Measurements from ENCODE around the gene INTS4.
"Not testable (repeated sequence)": the region's sequence is repeated elsewhere in the genome, so short reads cannot be mapped to it uniquely, and the experiment has no call there.

Gene INTS4

GRCh38 chr11:77917713-77918112 lies 76.8 kb downstream of the INTS4 start:
- H3K4me3 ChIP-seq (ENCODE audit: control insufficient read depth in 1 of 7, extremely low read depth in 1 of 7, insufficient read depth in 4 of 7, low read depth in 2 of 7, low read length in 6 of 7); H3K36me3 ChIP-seq (ENCODE audit: control insufficient read depth in 4 of 4, insufficient read depth in 4 of 4, low read length in 3 of 4); DNase-seq; H3K9me3 ChIP-seq (ENCODE audit: control extremely low read depth in 1 of 5, control insufficient read depth in 4 of 5, insufficient read depth in 2 of 5, low read depth in 1 of 5, low read length in 4 of 5); CTCF ChIA-PET; H3K27ac ChIP-seq (ENCODE audit: insufficient read depth in 1 of 2, low read depth in 1 of 2, low read length in 2 of 2, poor library complexity in 1 of 2, severe bottlenecking in 2 of 2); H3K4me1 ChIP-seq (ENCODE audit: control extremely low read depth in 1 of 4, control insufficient read depth in 4 of 4, insufficient read depth in 4 of 4, low read length in 3 of 4); H3K27me3 ChIP-seq (replicated peaks in 2 of 5; ENCODE audit: control insufficient read depth in 4 of 5, insufficient read depth in 5 of 5, low read length in 4 of 5); POLR2A ChIA-PET: not testable (repeated sequence)
- no CpG with 5 or more reads among the region's 2 CpGs for WGBS (ENCODE audit: insufficient coverage)

DNA sequence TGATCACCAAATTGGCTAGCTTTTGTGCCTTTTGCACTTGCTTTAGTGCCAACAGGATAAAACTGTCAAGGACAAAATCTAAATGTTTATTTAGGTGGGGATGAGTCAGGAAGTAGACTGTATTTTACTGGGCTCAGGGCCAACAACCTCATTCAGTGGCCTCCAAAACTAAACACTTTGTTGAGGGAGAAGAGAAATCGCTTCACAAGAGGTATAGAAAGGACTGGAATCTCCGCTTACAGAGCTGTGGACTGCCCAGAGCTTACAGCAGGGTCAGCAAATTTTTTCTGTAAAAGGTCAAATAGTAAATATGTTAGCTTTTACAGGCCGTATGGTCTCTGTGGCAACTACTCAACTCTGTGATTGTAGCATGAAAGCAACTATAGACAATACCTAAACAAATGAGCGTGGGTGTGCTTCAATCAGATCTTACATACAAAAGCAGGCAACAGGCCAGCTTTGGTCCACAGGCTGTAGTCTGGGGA lies 80.1 kb downstream of the INTS4 start:
- H3K9me3 ChIP-seq (ENCODE audit: control extremely low read depth in 1 of 5, control insufficient read depth in 4 of 5, insufficient read depth in 2 of 5, low read depth in 1 of 5, low read length in 4 of 5); H3K36me3 ChIP-seq (ENCODE audit: control insufficient read depth in 4 of 4, insufficient read depth in 4 of 4, low read length in 3 of 4); H3K27me3 ChIP-seq (replicated peaks in 2 of 5; ENCODE audit: control insufficient read depth in 4 of 5, insufficient read depth in 5 of 5, low read length in 4 of 5); DNase-seq; H3K4me3 ChIP-seq (ENCODE audit: control insufficient read depth in 1 of 7, extremely low read depth in 1 of 7, insufficient read depth in 4 of 7, low read depth in 2 of 7, low read length in 6 of 7); H3K27ac ChIP-seq (ENCODE audit: insufficient read depth in 1 of 2, low read depth in 1 of 2, low read length in 2 of 2, poor library complexity in 1 of 2, severe bottlenecking in 2 of 2); CTCF ChIA-PET; POLR2A ChIA-PET; H3K4me1 ChIP-seq (ENCODE audit: control extremely low read depth in 1 of 4, control insufficient read depth in 4 of 4, insufficient read depth in 4 of 4, low read length in 3 of 4): not testable (repeated sequence)
- WGBS (ENCODE audit: insufficient coverage), result 95% methylated on average over 4 of the region's 4 CpGs

DNA sequence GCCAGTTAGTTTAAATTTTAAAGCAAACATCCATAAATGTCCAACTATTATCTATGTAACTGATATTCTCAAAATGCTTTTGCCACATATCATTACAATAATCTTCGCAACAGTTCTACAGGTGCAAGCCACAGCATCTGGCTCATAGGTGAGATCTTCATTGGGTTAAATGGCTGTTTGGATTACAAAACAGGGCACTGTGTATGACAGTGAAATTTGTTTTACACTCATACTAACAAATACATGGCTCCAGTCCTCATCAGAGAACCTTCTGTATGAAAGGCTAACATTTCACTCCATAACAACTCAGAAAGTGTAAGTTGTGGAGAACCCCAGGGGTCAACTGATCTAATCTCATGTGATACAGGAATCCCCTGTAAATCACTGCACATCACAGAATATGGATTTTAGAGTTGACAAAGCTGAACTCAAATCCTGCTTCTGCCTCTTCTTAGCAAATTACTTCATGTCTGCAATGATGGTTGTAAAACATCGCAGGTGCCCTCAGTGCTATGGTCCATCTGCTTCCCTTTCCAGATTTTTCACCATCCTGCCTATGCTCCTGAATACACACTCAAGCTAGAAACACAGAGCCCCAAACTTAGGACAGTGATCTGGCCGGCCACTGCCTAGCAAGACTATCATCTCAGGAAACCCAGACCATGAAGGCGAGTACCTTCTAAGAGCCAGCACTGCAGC lies 80.7 kb downstream of the INTS4 start:
- H3K27me3 ChIP-seq (replicated peaks in 2 of 5; ENCODE audit: control insufficient read depth in 4 of 5, insufficient read depth in 5 of 5, low read length in 4 of 5); H3K27ac ChIP-seq (ENCODE audit: insufficient read depth in 1 of 2, low read depth in 1 of 2, low read length in 2 of 2, poor library complexity in 1 of 2, severe bottlenecking in 2 of 2); H3K4me1 ChIP-seq (ENCODE audit: control extremely low read depth in 1 of 4, control insufficient read depth in 4 of 4, insufficient read depth in 4 of 4, low read length in 3 of 4); DNase-seq; H3K9me3 ChIP-seq (ENCODE audit: control extremely low read depth in 1 of 5, control insufficient read depth in 4 of 5, insufficient read depth in 2 of 5, low read depth in 1 of 5, low read length in 4 of 5); H3K4me3 ChIP-seq (ENCODE audit: control insufficient read depth in 1 of 7, extremely low read depth in 1 of 7, insufficient read depth in 4 of 7, low read depth in 2 of 7, low read length in 6 of 7); POLR2A ChIA-PET; CTCF ChIA-PET; H3K36me3 ChIP-seq (ENCODE audit: control insufficient read depth in 4 of 4, insufficient read depth in 4 of 4, low read length in 3 of 4): not testable (repeated sequence)
- no CpG with 5 or more reads among the region's 4 CpGs for WGBS (ENCODE audit: insufficient coverage)

DNA sequence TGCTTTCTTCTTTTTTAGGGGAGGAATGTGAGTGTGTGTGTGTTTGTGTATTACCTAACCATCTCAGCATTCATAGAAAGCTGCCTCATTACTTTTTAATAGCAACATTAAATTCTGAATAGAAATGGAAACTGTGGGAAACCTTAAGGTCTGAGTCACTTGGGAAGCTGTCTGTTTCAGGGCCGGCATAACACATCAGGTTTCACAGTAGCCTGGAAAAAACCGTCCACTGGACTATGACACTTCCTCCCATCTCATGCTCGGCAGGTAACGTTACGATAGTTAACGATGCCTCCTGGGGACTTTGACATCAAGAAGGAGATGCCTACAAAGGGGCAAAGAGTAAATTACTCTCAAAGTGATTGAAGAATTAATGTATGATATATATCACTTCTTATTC lies 83.6 kb downstream of the INTS4 start:
- CTCF ChIA-PET; H3K27ac ChIP-seq (ENCODE audit: insufficient read depth in 1 of 2, low read depth in 1 of 2, low read length in 2 of 2, poor library complexity in 1 of 2, severe bottlenecking in 2 of 2); H3K27me3 ChIP-seq (replicated peaks in 2 of 5; ENCODE audit: control insufficient read depth in 4 of 5, insufficient read depth in 5 of 5, low read length in 4 of 5); H3K9me3 ChIP-seq (ENCODE audit: control extremely low read depth in 1 of 5, control insufficient read depth in 4 of 5, insufficient read depth in 2 of 5, low read depth in 1 of 5, low read length in 4 of 5); DNase-seq; POLR2A ChIA-PET; H3K4me1 ChIP-seq (ENCODE audit: control extremely low read depth in 1 of 4, control insufficient read depth in 4 of 4, insufficient read depth in 4 of 4, low read length in 3 of 4); H3K4me3 ChIP-seq (ENCODE audit: control insufficient read depth in 1 of 7, extremely low read depth in 1 of 7, insufficient read depth in 4 of 7, low read depth in 2 of 7, low read length in 6 of 7): not testable (repeated sequence)
- WGBS (ENCODE audit: insufficient coverage), result no CpG with 5 or more reads among the region's 6 CpGs
- peaks cover 0 to 19% (median 6%) of the 10 kb centered on the region in 4 experiments for H3K36me3 ChIP-seq (ENCODE audit: control insufficient read depth in 4 of 4, insufficient read depth in 4 of 4, low read length in 3 of 4)

DNA sequence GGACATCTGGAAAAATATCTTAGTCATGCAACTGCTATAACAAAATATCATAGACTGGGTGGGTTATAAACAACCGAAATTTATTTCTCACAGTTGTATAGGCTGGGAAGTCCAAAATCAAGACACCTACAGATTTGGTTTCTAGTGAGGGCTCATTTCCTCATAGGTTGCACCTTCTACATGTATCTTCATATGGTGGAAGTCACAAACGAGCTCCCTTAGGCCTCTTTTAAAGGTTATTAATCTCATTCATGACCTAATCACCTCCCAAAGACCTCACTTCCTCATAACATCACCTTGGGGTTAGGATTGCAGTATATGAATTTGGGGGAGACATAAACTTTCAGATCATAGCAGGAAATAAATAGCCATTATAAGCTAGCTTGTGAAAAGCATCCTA lies 85.2 kb downstream of the INTS4 start:
- Histone ChIP-seq H3K4me3 (ENCODE audit: control insufficient read depth in 1 of 7, extremely low read depth in 1 of 7, insufficient read depth in 4 of 7, low read depth in 2 of 7, low read length in 6 of 7) (no peak overlapping the region), H3K27me3 (replicated peaks in 2 of 5; ENCODE audit: control insufficient read depth in 4 of 5, insufficient read depth in 5 of 5, low read length in 4 of 5) (no peaks in the 10 kb centered on the region), H3K4me1 (ENCODE audit: control extremely low read depth in 1 of 4, control insufficient read depth in 4 of 4, insufficient read depth in 4 of 4, low read length in 3 of 4) (no peaks in the 10 kb centered on the region), H3K27ac (ENCODE audit: insufficient read depth in 1 of 2, low read depth in 1 of 2, low read length in 2 of 2, poor library complexity in 1 of 2, severe bottlenecking in 2 of 2) (no peak overlapping the region), H3K9me3 (ENCODE audit: control extremely low read depth in 1 of 5, control insufficient read depth in 4 of 5, insufficient read depth in 2 of 5, low read depth in 1 of 5, low read length in 4 of 5) (no peaks in the 10 kb centered on the region), H3K36me3 (ENCODE audit: control insufficient read depth in 4 of 4, insufficient read depth in 4 of 4, low read length in 3 of 4) (peaks cover 0 to 23% (median 8%) of the 10 kb centered on the region in 4 experiments)
- POLR2A ChIA-PET, result no interaction called here
- 100% methylated on average over 1 of the region's 2 CpGs for WGBS (ENCODE audit: insufficient coverage)
- CTCF ChIA-PET, result no interaction called here
- no peak for DNase-seq

GRCh38 chr11:77908835-77909234 lies 85.6 kb downstream of the INTS4 start:
- Histone ChIP-seq H3K9me3 (ENCODE audit: control extremely low read depth in 1 of 5, control insufficient read depth in 4 of 5, insufficient read depth in 2 of 5, low read depth in 1 of 5, low read length in 4 of 5) (no peaks in the 10 kb centered on the region), H3K4me1 (ENCODE audit: control extremely low read depth in 1 of 4, control insufficient read depth in 4 of 4, insufficient read depth in 4 of 4, low read length in 3 of 4) (no peaks in the 10 kb centered on the region), H3K27me3 (replicated peaks in 2 of 5; ENCODE audit: control insufficient read depth in 4 of 5, insufficient read depth in 5 of 5, low read length in 4 of 5) (no peaks in the 10 kb centered on the region), H3K27ac (ENCODE audit: insufficient read depth in 1 of 2, low read depth in 1 of 2, low read length in 2 of 2, poor library complexity in 1 of 2, severe bottlenecking in 2 of 2) (no peak overlapping the region), H3K36me3 (ENCODE audit: control insufficient read depth in 4 of 4, insufficient read depth in 4 of 4, low read length in 3 of 4) (peaks cover 0 to 23% (median 8%) of the 10 kb centered on the region in 4 experiments), H3K4me3 (ENCODE audit: control insufficient read depth in 1 of 7, extremely low read depth in 1 of 7, insufficient read depth in 4 of 7, low read depth in 2 of 7, low read length in 6 of 7) (no peak overlapping the region)
- DNase-seq, result no peak
- ChIA-PET POLR2A (no interaction called here), CTCF (no interaction called here)
- 100% methylated on average over 2 of the region's 2 CpGs for WGBS (ENCODE audit: insufficient coverage)

GRCh38 chr11:77894949-77895348 lies 99.5 kb downstream of the INTS4 start:
- H3K9me3 ChIP-seq (ENCODE audit: control extremely low read depth in 1 of 5, control insufficient read depth in 4 of 5, insufficient read depth in 2 of 5, low read depth in 1 of 5, low read length in 4 of 5); CTCF ChIA-PET; DNase-seq; H3K4me3 ChIP-seq (ENCODE audit: control insufficient read depth in 1 of 7, extremely low read depth in 1 of 7, insufficient read depth in 4 of 7, low read depth in 2 of 7, low read length in 6 of 7); H3K27ac ChIP-seq (ENCODE audit: insufficient read depth in 1 of 2, low read depth in 1 of 2, low read length in 2 of 2, poor library complexity in 1 of 2, severe bottlenecking in 2 of 2); H3K4me1 ChIP-seq (ENCODE audit: control extremely low read depth in 1 of 4, control insufficient read depth in 4 of 4, insufficient read depth in 4 of 4, low read length in 3 of 4); H3K27me3 ChIP-seq (replicated peaks in 2 of 5; ENCODE audit: control insufficient read depth in 4 of 5, insufficient read depth in 5 of 5, low read length in 4 of 5); POLR2A ChIA-PET: not testable (repeated sequence)
- peaks cover 0 to 32% (median under 1%) of the 10 kb centered on the region in 4 experiments for H3K36me3 ChIP-seq (ENCODE audit: control insufficient read depth in 4 of 4, insufficient read depth in 4 of 4, low read length in 3 of 4)
- no CpG with 5 or more reads among the region's 1 CpG for WGBS (ENCODE audit: insufficient coverage)

Data from common myeloid progenitor, CD34-positive (primary cell).